GM12873 (cell line): ENCODE measurements around the gene KLK5.

Source experiments
- TF ChIP-seq, protein P1 (sequence below): IDR thresholded peaks from 2 replicates; pipeline ENCODE4 v1.5.1; 2012; ENCODE audit warnings: low read depth, mild to moderate bottlenecking, moderate library complexity, low read length, control low read depth; ENCODE audit not compliant: insufficient read depth; ENCODE audit errors: missing control alignments

Gene KLK5

DNA sequence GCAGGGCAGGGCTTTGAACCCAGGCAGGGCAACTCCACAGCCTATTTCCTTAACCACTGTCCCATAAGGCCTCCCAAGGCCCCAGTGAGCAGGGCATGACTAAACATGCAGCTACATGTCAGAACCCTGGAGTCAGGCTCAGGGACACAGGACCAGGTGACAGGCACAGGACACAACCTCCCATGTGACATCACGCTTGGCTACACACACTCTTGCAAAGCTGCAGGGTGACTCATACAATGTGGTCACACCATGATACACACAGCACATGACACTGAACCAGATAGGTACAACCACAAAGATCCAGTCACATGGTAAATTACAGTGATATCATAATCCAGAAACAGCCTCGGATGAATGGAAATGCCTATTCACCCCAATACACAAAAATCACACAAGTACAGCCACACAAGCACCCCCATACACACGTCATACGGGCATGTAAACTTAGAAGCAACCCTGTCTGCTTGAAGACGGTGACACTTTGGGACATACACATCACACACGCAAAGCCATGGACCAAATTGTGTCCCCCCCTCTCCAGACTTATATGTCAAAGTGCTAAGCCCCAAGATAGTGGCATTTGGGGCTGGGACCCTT is 56.1 kb downstream of the KLK5 start:
- TF ChIP-seq, protein P1, sequence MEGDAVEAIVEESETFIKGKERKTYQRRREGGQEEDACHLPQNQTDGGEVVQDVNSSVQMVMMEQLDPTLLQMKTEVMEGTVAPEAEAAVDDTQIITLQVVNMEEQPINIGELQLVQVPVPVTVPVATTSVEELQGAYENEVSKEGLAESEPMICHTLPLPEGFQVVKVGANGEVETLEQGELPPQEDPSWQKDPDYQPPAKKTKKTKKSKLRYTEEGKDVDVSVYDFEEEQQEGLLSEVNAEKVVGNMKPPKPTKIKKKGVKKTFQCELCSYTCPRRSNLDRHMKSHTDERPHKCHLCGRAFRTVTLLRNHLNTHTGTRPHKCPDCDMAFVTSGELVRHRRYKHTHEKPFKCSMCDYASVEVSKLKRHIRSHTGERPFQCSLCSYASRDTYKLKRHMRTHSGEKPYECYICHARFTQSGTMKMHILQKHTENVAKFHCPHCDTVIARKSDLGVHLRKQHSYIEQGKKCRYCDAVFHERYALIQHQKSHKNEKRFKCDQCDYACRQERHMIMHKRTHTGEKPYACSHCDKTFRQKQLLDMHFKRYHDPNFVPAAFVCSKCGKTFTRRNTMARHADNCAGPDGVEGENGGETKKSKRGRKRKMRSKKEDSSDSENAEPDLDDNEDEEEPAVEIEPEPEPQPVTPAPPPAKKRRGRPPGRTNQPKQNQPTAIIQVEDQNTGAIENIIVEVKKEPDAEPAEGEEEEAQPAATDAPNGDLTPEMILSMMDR = no peak

DNA sequence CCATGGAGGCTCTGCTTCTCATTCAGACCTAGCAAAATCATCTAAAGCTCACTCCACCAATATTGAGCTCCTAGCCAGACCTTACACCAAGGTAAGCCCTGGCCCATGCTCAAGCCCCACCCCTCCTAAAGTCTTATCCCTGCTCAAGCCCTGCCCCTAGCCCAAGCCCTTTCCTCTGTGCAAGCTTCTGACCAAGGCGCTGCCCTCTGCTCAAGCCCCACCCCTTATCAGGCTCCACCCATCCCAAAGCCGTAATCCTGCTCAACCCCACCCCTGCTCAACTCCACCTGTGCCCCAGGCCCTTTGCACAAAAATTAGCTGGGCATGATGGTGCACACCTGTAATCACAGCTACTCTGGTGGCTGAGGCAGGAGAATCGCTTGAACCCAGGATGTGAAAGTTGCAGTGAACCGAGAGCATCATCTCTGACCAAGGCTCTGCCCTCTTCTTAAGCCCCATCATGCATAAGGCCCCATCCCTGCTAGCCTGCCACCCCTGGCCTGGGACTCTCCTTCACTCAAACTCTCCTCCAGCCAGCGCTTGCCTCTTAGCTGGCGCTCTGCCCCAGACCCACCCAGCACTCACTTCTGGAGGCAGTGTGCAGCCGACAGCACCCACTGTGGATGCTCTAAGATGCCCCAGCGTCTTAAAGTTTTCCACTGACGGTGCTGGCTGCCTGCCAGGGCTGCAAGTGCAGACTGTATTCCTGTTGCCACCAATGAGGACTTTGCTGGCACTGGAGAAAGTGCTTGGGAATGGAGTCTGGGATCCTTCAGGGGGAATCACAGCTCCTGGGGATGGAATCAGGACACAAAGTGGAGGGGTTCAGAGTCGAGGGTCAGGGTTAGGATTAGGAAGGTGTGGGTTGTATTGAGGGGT is 58.1 kb downstream of the KLK5 start:
- TF ChIP-seq, protein P1 = no peak
